OCI-LY7 (cell line): ENCODE data around the gene IRX4.

Experiments used
- CTCF ChIP-seq: fragments of 200-600 bp; sonication (generic); conservative IDR thresholded peaks from 2 replicates; pipeline ENCODE4 v1.5.1; 2014; ENCODE audit warnings: mild to moderate bottlenecking, antibody characterized with exemption, low read length, moderate library complexity, mixed read lengths
- EZH2phosphoT487 ChIP-seq: fragments of 200-600 bp; sonication (generic); IDR thresholded peaks from 2 replicates; pipeline ENCODE4 v1.6.1; 2018; ENCODE audit warnings: low read depth, borderline replicate concordance, mild to moderate bottlenecking, mixed run types, antibody characterized with exemption, low read length, moderate library complexity, mixed read lengths

GRCh38 chr5:1840741-1841521 lies 41.8 kb downstream of the IRX4 start:
- TF ChIP-seq CTCF (no peak), EZH2phosphoT487 (no peak)
